K562 treated with DMSO at 1 percent for 24 hours (cell line): Measurements from ENCODE around the gene ATG13. TPM values are rescaled to one million over a fixed set of nuclear protein-coding genes. Genes with fewer than 3 reads are reported as not detected.

Source experiments
- total RNA-seq: library from RNA; unstranded; fragments of 300-600 nt; gene quantifications from 2 replicates; pipeline ENCODE4 v1.2.3, GENCODE V29; 2022; ENCODE audit warnings: low read depth; ENCODE audit not compliant: insufficient read depth

Gene ATG13
- 47.1 and 49.7 TPM in 2 replicates for total RNA-seq

DNA sequence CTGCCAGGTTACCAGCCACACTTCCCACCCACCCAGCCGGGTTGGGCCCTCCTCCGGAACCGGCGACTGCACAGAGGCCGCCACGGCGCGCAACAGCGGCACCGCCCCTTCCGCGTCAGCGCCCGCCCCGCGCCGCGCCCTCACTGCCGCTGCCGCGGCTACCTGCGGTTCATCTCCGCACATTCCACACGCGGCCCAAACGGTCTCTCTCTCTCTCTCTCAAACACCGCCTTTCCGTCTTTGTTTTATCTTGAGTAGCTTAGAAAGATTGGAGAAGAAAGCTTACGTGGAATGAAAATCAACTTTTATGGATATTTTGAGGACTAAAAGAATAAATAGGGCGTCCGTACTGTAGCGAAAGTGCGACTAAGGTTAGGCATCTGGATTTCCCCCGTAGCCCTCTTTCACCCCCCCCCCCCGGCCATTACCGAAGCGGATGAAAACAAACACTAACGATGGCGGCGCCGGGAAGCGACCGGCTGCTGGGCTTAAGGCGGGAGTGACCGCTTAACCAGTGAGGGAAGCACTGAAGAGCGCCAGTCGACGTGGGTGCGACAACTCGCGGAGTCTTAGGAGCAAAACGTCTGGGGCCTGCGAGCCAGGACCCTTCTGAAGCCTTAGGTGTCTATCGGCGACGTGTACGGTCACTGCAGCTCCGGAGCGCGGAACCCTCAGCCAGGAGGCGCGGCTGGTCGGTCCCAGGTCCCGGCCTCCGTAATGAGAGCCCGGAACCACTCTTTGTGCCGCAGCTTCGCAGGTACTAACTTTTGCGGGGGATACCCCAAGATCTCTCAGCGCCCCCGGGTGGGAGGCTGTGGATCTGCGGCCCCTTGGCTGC is at the start of gene ATG13, which contains the start of gene HARBI1:
Gene ATG13 (plus strand): TSS at position 420 of the 838 bp plus-strand sequence. CDS start 26,739 bp downstream, outside the sequence.
Gene HARBI1 (minus strand): TSS at position 94 of the 838 bp plus-strand sequence. CDS start 990 bp downstream, outside the sequence.

DNA sequence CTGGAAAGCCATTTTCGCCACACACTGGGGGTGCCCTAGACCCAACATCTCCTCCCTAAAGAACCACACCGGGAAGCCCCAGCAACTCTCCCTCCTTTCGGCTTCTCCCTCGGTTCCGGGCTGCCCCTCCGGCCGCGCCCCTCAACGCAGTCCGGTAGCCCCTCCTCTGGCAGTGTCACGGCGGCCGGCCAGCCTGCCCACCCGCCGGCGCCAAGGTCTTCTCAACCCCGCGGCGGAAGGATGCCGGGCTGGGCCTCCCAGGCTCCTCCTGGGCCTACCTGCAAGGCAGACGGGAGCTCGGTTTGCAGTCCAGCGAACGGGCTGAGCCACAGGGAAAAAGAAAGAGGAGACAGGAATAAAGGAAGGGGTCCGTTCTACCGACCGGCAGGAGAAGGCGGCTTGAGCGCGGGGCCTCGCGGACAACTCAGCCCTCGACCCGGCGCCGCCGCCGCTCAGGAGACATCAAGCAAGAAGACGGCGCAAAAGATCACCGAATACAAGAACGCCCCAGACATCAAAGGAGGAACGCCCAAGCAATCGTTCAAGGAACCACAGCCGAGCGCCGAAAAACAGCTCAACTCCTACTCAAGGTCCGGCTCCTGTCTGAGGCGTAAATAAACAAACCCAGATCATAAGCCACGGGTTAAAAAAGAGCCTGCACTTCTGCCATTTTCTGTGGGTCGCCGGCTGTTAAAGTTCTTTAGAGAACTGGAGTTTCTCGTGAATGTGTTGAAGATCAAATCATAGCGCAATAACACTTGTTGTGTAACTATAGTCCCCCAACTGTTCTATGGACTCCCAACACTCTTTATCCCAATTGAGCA is 23.6 kb upstream of the ATG13 start, which contains the start of gene AMBRA1:
Gene AMBRA1 (minus strand): TSS at position 474 of the 824 bp plus-strand sequence. CDS start 45,643 bp downstream, outside the sequence.

DNA sequence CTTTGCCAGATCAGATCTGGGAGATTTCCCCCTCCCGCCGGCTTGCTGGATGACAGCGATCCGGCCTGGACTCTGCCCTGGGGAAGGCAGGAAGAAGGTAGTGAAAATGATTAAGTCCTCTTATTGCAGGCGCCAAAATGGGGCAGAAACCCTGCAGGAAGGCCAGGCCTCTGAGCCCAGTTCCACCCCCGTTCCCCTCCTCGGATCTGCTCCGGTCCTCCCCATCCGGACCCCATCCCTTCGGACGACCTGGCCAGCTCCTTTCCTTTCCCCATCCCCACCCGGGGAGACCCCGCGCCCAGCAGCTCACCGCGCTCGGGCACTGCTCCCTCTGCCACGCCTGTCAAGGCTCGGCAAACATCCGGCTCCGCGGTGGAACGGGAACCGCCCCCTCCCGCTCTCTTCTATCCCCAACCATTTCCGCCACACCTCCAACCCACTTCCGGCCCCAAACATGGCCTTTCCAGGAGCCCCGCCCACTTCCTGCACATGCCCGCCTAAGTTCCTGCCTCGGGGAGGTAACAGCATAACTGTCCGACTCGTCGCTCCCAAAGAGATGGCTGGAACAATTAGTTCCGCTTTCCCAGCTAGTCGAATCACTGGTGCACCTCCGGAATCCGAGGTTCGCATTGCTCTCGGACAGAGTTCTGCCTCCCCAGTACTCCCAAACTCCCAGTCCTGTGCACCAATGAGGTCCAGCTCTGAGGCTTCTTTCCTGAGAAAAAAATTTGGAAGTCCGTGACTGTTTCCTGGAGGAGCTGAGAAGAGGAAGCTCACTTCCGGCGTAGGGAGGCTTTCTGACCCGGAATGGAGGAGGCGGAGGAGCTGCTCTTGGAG is 83.1 kb downstream of the ATG13 start, which contains the start of the genes ARHGAP1 and ZNF408:
Gene ARHGAP1 (minus strand): TSS at position 379 of the 837 bp plus-strand sequence. CDS start 4,512 bp downstream, outside the sequence.
Gene ZNF408 (plus strand): TSS at position 791 of the 837 bp plus-strand sequence. CDS start 17 bp downstream, at position 808.

DNA sequence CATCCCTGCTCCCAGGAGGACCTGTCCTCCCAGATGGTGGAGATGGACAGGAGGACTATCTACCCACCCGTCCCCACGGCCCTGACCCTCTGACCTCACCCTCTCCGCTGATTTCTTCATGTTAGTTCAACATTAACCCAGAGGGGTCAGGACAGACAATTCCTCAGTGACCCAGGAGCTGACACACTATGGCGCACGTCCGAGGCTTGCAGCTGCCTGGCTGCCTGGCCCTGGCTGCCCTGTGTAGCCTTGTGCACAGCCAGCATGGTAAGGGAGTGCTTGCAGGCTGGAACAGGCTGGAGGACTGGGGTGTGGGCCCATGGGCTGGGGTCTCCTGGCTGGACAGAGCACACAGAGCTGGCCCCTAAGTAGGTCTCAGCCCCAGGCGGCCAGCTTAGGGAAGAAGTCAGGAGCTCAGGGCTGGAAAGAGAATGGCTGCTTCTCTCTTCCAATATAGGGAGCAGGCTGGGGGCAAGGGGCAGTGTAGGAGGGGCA is 101.7 kb downstream of the ATG13 start, which contains the start of gene F2:
Gene F2 (plus strand): TSS at position 166 of the 495 bp plus-strand sequence. CDS start 23 bp downstream, at position 189.

Other genes starting within 250 kb of the ATG13 start
- gene MDK, start 235.9 kb upstream of the ATG13 start, total RNA-seq: 213 and 219 TPM in 2 replicates
- 0.76 and 1.4 TPM in 2 replicates for gene CHRM4, start 225.8 kb upstream of the ATG13 start, total RNA-seq
- gene AMBRA1, start 23.5 kb upstream of the ATG13 start, total RNA-seq: 43.3 and 48.4 TPM in 2 replicates
- 9.5 and 10.8 TPM in 2 replicates for gene HARBI1, start 326 bp upstream of the ATG13 start, total RNA-seq
- 27.7 and 28.3 TPM in 2 replicates for gene ARHGAP1, start 83.1 kb downstream of the ATG13 start, total RNA-seq
- 15.2 TPM in 2 replicates for gene ZNF408, start 83.5 kb downstream of the ATG13 start, total RNA-seq
- not detected in 2 replicates for gene F2, start 101.7 kb downstream of the ATG13 start, total RNA-seq
- 61.7 and 72.4 TPM in 2 replicates for gene CKAP5, start 228.7 kb downstream of the ATG13 start, total RNA-seq